Measurements from ENCODE around the gene OPCML.

Gene OPCML

GRCh38 chr11:132780046-132780445 is 752.3 kb downstream of the OPCML start:
- TF ChIP-seq JUND (IDR thresholded peaks at IDR 0.05; ENCODE audit: low read depth) = no peak
- in situ Hi-C loops (cut with HindIII; ENCODE audit: low pct_unique_long_range_greater_than_20kb, low sequenced_read_pairs) = no loop called here
- DNase-seq (ENCODE audit: low read depth in 1 of 2, low spot score in 1 of 2) = no peak

GRCh38 chr11:132779497-132779896 is 752.8 kb downstream of the OPCML start:
- DNase-seq (ENCODE audit: low read depth in 1 of 2, low spot score in 1 of 2) = no peak
- no peak for TF ChIP-seq JUND (IDR thresholded peaks at IDR 0.05; ENCODE audit: low read depth)
- in situ Hi-C loops (cut with HindIII; ENCODE audit: low pct_unique_long_range_greater_than_20kb, low sequenced_read_pairs) = no loop called here

- no peak for TF ChIP-seq JUND (IDR thresholded peaks at IDR 0.05; ENCODE audit: low read depth)
- no peak for DNase-seq (ENCODE audit: low read depth in 1 of 2, low spot score in 1 of 2)
- in situ Hi-C loops (cut with HindIII; ENCODE audit: low pct_unique_long_range_greater_than_20kb, low sequenced_read_pairs) = no loop called here
Observed at GRCh38 chr11:132777067-132777975, 755.0 kb downstream of the OPCML start.

GRCh38 chr11:132773751-132774150 is 758.5 kb downstream of the OPCML start:
- DNase-seq (ENCODE audit: low read depth in 1 of 2, low spot score in 1 of 2) = no peak
- TF ChIP-seq JUND (IDR thresholded peaks at IDR 0.05; ENCODE audit: low read depth) = no peak
- in situ Hi-C loops (cut with HindIII; ENCODE audit: low pct_unique_long_range_greater_than_20kb, low sequenced_read_pairs) = no loop called here

- in situ Hi-C loops (cut with HindIII; ENCODE audit: low pct_unique_long_range_greater_than_20kb, low sequenced_read_pairs) = no loop called here
- no peak for DNase-seq (ENCODE audit: low read depth in 1 of 2, low spot score in 1 of 2)
- no peak for TF ChIP-seq JUND (IDR thresholded peaks at IDR 0.05; ENCODE audit: low read depth)
Observed at GRCh38 chr11:132772703-132773545, 759.4 kb downstream of the OPCML start.

- in situ Hi-C loops (cut with HindIII; ENCODE audit: low pct_unique_long_range_greater_than_20kb, low sequenced_read_pairs) = no loop called here
- no peak for TF ChIP-seq JUND (IDR thresholded peaks at IDR 0.05; ENCODE audit: low read depth)
- no peak for DNase-seq (ENCODE audit: low read depth in 1 of 2, low spot score in 1 of 2)
Observed at GRCh38 chr11:132771746-132772145, 760.6 kb downstream of the OPCML start.

GRCh38 chr11:132770829-132771530 is 761.3 kb downstream of the OPCML start:
- TF ChIP-seq JUND (IDR thresholded peaks at IDR 0.05; ENCODE audit: low read depth) = no peak
- no peak for DNase-seq (ENCODE audit: low read depth in 1 of 2, low spot score in 1 of 2)
- in situ Hi-C loops (cut with HindIII; ENCODE audit: low pct_unique_long_range_greater_than_20kb, low sequenced_read_pairs) = no loop called here

- DNase-seq (ENCODE audit: low read depth in 1 of 2, low spot score in 1 of 2) = no peak
- TF ChIP-seq JUND (IDR thresholded peaks at IDR 0.05; ENCODE audit: low read depth) = no peak
- in situ Hi-C loops (cut with HindIII; ENCODE audit: low pct_unique_long_range_greater_than_20kb, low sequenced_read_pairs) = no loop called here
Observed at GRCh38 chr11:132763503-132763902, 768.8 kb downstream of the OPCML start.

- TF ChIP-seq JUND (IDR thresholded peaks at IDR 0.05; ENCODE audit: low read depth) = no peak
- in situ Hi-C loops (cut with HindIII; ENCODE audit: low pct_unique_long_range_greater_than_20kb, low sequenced_read_pairs) = no loop called here
- DNase-seq (ENCODE audit: low read depth in 1 of 2, low spot score in 1 of 2) = no peak
Observed at GRCh38 chr11:132755934-132756333, 776.4 kb downstream of the OPCML start.

GRCh38 chr11:132751516-132752250 is 780.6 kb downstream of the OPCML start:
- no peak for DNase-seq (ENCODE audit: low read depth in 1 of 2, low spot score in 1 of 2)
- in situ Hi-C loops (cut with HindIII; ENCODE audit: low pct_unique_long_range_greater_than_20kb, low sequenced_read_pairs) = no loop called here
- TF ChIP-seq JUND (IDR thresholded peaks at IDR 0.05; ENCODE audit: low read depth) = no peak

- in situ Hi-C loops (cut with HindIII; ENCODE audit: low pct_unique_long_range_greater_than_20kb, low sequenced_read_pairs) = no loop called here
- TF ChIP-seq JUND (IDR thresholded peaks at IDR 0.05; ENCODE audit: low read depth) = no peak
Observed at GRCh38 chr11:132746305-132746704, 786.0 kb downstream of the OPCML start.

GRCh38 chr11:132745306-132745705 is 787.0 kb downstream of the OPCML start:
- no peak for DNase-seq (ENCODE audit: low read depth in 1 of 2, low spot score in 1 of 2)
- TF ChIP-seq JUND (IDR thresholded peaks at IDR 0.05; ENCODE audit: low read depth) = no peak
- in situ Hi-C loops (cut with HindIII; ENCODE audit: low pct_unique_long_range_greater_than_20kb, low sequenced_read_pairs) = no loop called here

More at GRCh38 chr11:132746305-132746704, 786.0 kb downstream of the OPCML start:
- DNase-seq (ENCODE audit: low read depth in 1 of 2, low spot score in 1 of 2) = no peak
